HepG2 (cell line): Measurements from ENCODE around the gene DSCAM. TPM values are rescaled to one million over a fixed set of nuclear protein-coding genes. Genes with fewer than 3 reads are reported as not detected.

Experiments used
- ATAC-seq: fragments of 200-7000 bp; cut with Tn5 transposase; 3 replicates; pipeline ENCODE4 v1.9.1; 2020; ENCODE audit warnings: mild to moderate bottlenecking, moderate library complexity
- BruUV-seq: library from RNA; stranded (reverse); fragments of 400-500 nt; replicated peaks from 2 replicates; lab custom pipeline; 2021; lab: Mats Ljungman, UMichigan
- CTCF ChIA-PET: fragments of 300-600 bp; formaldehyde crosslinking; extraction: SDS; loops from one replicate; lab custom pipeline; 2021; ENCODE audit warnings: low total read pairs, inconsistent platforms, low intra/inter-chr PET ratio; lab: Yijun Ruan, JAX
- POLR2A ChIA-PET: fragments of 350-600 bp; sonication (Branson Sonifier 250); formaldehyde crosslinking; loops from one replicate; lab custom pipeline; 2020; ENCODE audit warnings: antibody characterized with exemption, inconsistent platforms; lab: Yijun Ruan, JAX
- DNase-seq: peaks from one replicate; pipeline ENCODE4 v3.0.0-alpha.2; 2015; ENCODE audit warnings: low spot score
- FAIRE-seq: peaks from 3 replicates; lab custom pipeline; 2011; peaks lifted over from hg19 to GRCh38; lab: Jason Lieb, UNC
- H2AFZ ChIP-seq: one replicate; pipeline ENCODE4 v1.6.1; 2011; ENCODE audit warnings: low read length, inconsistent platforms
- H3K27ac ChIP-seq: fragments of 300-600 bp; 3 replicates; pipeline ENCODE4 v1.8.0; 2011; ENCODE audit warnings: mixed run types, mild to moderate bottlenecking, mixed read lengths, low read length, inconsistent platforms; ENCODE audit not compliant: insufficient read depth; ENCODE audit errors: extremely low read length
- H3K27me3 ChIP-seq, 2 experiments: fragments of 200-600 bp in 1 of 2; 2 replicates in 1 of 2; 3 replicates in 1 of 2; pipeline versions ENCODE4 v1.6.0 to v1.8.0; 2011; ENCODE audit warnings: low read length in 2 of 2, mild to moderate bottlenecking in 2 of 2, moderate library complexity in 2 of 2, inconsistent platforms in 1 of 2; ENCODE audit not compliant: insufficient read depth in 2 of 2, control insufficient read depth in 1 of 2
- H3K36me3 ChIP-seq, 2 experiments: fragments of 200-600 bp in 1 of 2; replicated peaks in 1 of 2; 2 replicates in 1 of 2; 3 replicates in 1 of 2; pipeline versions ENCODE4 v1.5.1 to v1.8.0; 2011; ENCODE audit warnings: low read length in 2 of 2, inconsistent platforms in 1 of 2; ENCODE audit not compliant: insufficient read depth in 2 of 2, control insufficient read depth in 1 of 2
- H3K4me1 ChIP-seq: 2 replicates; pipeline ENCODE4 v1.5.1; 2012; ENCODE audit warnings: low read length, inconsistent platforms; ENCODE audit not compliant: insufficient read depth
- H3K4me2 ChIP-seq: 2 replicates; pipeline ENCODE4 v1.6.0; 2011; ENCODE audit warnings: low read depth, low read length, inconsistent platforms
- H3K4me3 ChIP-seq, 3 experiments: fragments of 200-600 bp in 1 of 3; sonication (generic), shearing (Covaris generic) in 1 of 3; replicated peaks in 1 of 3; 2 replicates each; pipeline ENCODE4 v1.5.1; 2011 to 2016; ENCODE audit warnings: low read length in 3 of 3, inconsistent platforms in 2 of 3, low read depth in 2 of 3, mild to moderate bottlenecking in 2 of 3, control low read depth in 1 of 3, mixed read lengths in 1 of 3; ENCODE audit not compliant: insufficient read depth in 1 of 3
- H3K79me2 ChIP-seq: one replicate; pipeline ENCODE4 v1.6.1; 2011; ENCODE audit warnings: low read length, inconsistent platforms; ENCODE audit not compliant: insufficient read depth
- H3K9ac ChIP-seq: 2 replicates; pipeline ENCODE4 v1.6.0; 2011; ENCODE audit warnings: mild to moderate bottlenecking, low read depth, low read length, inconsistent platforms; ENCODE audit not compliant: insufficient read depth
- H3K9me3 ChIP-seq: 2 replicates; pipeline ENCODE4 v1.5.1; 2012; ENCODE audit warnings: mild to moderate bottlenecking, low read length
- H4K20me1 ChIP-seq: 2 replicates; pipeline ENCODE4 v1.6.0; 2011; ENCODE audit warnings: inconsistent platforms, mild to moderate bottlenecking, low read length, moderate library complexity; ENCODE audit not compliant: insufficient read depth
- DNMT3B ChIP-seq: conservative IDR thresholded peaks from 2 replicates; pipeline ENCODE4 v1.6.1; 2016; ENCODE audit warnings: missing biosample characterization, control low read depth
- KDM5A ChIP-seq: fragments of 200-600 bp; sonication (generic); IDR thresholded peaks from 2 replicates; pipeline ENCODE4 v1.7.0; 2018; ENCODE audit warnings: antibody characterized with exemption, mild to moderate bottlenecking, low read length, borderline replicate concordance
- MIXL1 ChIP-seq: IDR thresholded peaks from 2 replicates; pipeline ENCODE4 v1.6.1; 2016
- SETDB1 ChIP-seq: sonication (generic); formaldehyde crosslinking; IDR thresholded peaks from 2 replicates; pipeline ENCODE4 v1.5.1; 2020; ENCODE audit warnings: missing genetic modification reagents, mild to moderate bottlenecking, borderline replicate concordance
- ZNF776 ChIP-seq: sonication (generic); formaldehyde crosslinking; IDR thresholded peaks from 2 replicates; pipeline ENCODE4 v1.4.0; 2020; ENCODE audit warnings: mild to moderate bottlenecking, missing genetic modification reagents
- ZSCAN12 ChIP-seq: sonication (generic); formaldehyde crosslinking; IDR thresholded peaks from 2 replicates; pipeline ENCODE4 v1.9.0; 2021; ENCODE audit warnings: mild to moderate bottlenecking, missing genetic modification reagents
- ZSCAN20 ChIP-seq: sonication (generic); formaldehyde crosslinking; IDR thresholded peaks from 2 replicates; pipeline ENCODE4 v1.4.0; 2020; ENCODE audit warnings: missing genetic modification reagents, mild to moderate bottlenecking, borderline replicate concordance
- WGBS: methylation state at CpG from one replicate; pipeline ENCODE4 v1.1.6; 2017; ENCODE audit warnings: low lambda C conversion rate; 5-methylcytosine and 5-hydroxymethylcytosine counted together
- in situ Hi-C: cut with HindIII; loops from 2 replicates; pipeline ENCODE4 v1.10.0; 2017; ENCODE audit warnings: low pct_unique_long_range_greater_than_20kb; ENCODE audit not compliant: extremely low pct_ligation_motif_present
- intact Hi-C: fragments of 100-400 bp; cut with micrococcal nuclease; formaldehyde crosslinking; loops from one replicate; pipeline ENCODE4 v1.10.0; 2022; ENCODE audit not compliant: unreplicated experiment
- polyA plus RNA-seq, 8 experiments: library from polyadenylated mRNA; depleted of rRNA in 3 of 8; stranded (reverse) in 7 of 8; unstranded in 1 of 8; fragments of >200 nt; fragmentation: Illumina TruSeq in 4 of 8; extraction: Trizol in 4 of 8; gene quantifications; 2 replicates each; pipeline versions ENCODE4 v1.2.1 to v1.2.3, GENCODE V29; 2011 to 2016; ENCODE audit warnings: low read depth in 4 of 8, missing spikeins in 1 of 8, mixed read lengths in 1 of 8; ENCODE audit not compliant: insufficient read depth in 1 of 8
- total RNA-seq, 5 experiments: library from RNA; depleted of rRNA; stranded (reverse); fragments of >200 nt; fragmentation: Illumina TruSeq; extraction: Trizol; gene quantifications; 2 replicates each; pipeline ENCODE4 v1.2.3, GENCODE V29; 2016; ENCODE audit warnings: low read depth in 1 of 5
- TF ChIP-seq, protein P1 (sequence below): sonication (generic); formaldehyde crosslinking; IDR thresholded peaks from 2 replicates; pipeline ENCODE4 v1.8.0; 2022; ENCODE audit warnings: mild to moderate bottlenecking, missing genetic modification reagents; ENCODE audit not compliant: insufficient replicate concordance
- TF ChIP-seq, protein P2 (sequence below): sonication (generic); formaldehyde crosslinking; IDR thresholded peaks from 2 replicates; pipeline ENCODE4 v1.5.0; 2020; ENCODE audit warnings: missing genetic modification reagents

DSCAM gene
- total and polyA plus RNA-seq, 2 of the 13 experiments (the other 11 are each of a cell fraction or from before 2014, with no cell fraction given) = not detected

DNA sequence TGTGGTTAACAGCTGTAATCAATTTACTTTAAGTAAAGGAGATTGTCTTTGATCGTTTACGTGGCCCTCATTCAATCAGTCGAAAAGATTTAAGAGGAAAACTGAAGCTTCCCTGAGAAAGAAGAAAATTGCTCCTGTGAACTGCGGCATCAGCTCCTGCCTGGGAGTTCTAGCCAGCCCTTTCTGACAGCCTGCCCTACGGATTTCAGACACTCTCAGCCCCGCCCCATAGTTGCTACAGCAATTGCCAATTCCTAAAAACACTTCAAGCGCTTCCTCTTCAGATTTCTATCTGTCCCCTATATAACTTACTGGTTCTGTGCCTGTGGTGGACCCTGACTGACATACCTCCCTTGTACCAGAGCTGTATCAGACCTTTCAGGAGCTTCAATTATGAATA is 277.6 kb downstream of the DSCAM start:
- POLR2A ChIA-PET = no interaction called here
- H3K79me2 ChIP-seq = no peaks in the 10 kb centered on the region
- no TSS peak for BruUV-seq

More for the DNA sequence above, 277.6 kb downstream of the DSCAM start:
- H4K20me1 ChIP-seq = no peaks in the 10 kb centered on the region
- WGBS = 17% methylated on average over 7 of the region's 7 CpGs
- H3K4me2 ChIP-seq = no peak overlapping the region
- H3K36me3 ChIP-seq = no peaks in the 10 kb centered on the region
- no peaks in the 10 kb centered on the region for H3K4me1 ChIP-seq
- in situ Hi-C loops (no loop called here), intact Hi-C loops (no loop called here)
- ATAC-seq (no peak), DNase-seq (no peak), FAIRE-seq (no peak)
- H3K9me3 ChIP-seq = peaks cover 84% of the 10 kb centered on the region
- no peak overlapping the region for H2AFZ ChIP-seq
- no peaks in the 10 kb centered on the region for H3K27me3 ChIP-seq
- no peak overlapping the region for H3K27ac ChIP-seq
- no peak overlapping the region for H3K4me3 ChIP-seq
- H3K9ac ChIP-seq = no peak overlapping the region
- TF ChIP-seq ZSCAN12 (no peak), MIXL1 (no peak), ZNF776 (CRISPR knock-in tag) (no peak), KDM5A (no peak), SETDB1 (no peak), ZSCAN20 (CRISPR knock-in tag) (no peak), DNMT3B (CRISPR knock-in tag) (no peak)
- TF ChIP-seq, protein P1, sequence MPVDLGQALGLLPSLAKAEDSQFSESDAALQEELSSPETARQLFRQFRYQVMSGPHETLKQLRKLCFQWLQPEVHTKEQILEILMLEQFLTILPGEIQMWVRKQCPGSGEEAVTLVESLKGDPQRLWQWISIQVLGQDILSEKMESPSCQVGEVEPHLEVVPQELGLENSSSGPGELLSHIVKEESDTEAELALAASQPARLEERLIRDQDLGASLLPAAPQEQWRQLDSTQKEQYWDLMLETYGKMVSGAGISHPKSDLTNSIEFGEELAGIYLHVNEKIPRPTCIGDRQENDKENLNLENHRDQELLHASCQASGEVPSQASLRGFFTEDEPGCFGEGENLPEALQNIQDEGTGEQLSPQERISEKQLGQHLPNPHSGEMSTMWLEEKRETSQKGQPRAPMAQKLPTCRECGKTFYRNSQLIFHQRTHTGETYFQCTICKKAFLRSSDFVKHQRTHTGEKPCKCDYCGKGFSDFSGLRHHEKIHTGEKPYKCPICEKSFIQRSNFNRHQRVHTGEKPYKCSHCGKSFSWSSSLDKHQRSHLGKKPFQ (CRISPR knock-in tag) = no peak
- TF ChIP-seq, protein P2, sequence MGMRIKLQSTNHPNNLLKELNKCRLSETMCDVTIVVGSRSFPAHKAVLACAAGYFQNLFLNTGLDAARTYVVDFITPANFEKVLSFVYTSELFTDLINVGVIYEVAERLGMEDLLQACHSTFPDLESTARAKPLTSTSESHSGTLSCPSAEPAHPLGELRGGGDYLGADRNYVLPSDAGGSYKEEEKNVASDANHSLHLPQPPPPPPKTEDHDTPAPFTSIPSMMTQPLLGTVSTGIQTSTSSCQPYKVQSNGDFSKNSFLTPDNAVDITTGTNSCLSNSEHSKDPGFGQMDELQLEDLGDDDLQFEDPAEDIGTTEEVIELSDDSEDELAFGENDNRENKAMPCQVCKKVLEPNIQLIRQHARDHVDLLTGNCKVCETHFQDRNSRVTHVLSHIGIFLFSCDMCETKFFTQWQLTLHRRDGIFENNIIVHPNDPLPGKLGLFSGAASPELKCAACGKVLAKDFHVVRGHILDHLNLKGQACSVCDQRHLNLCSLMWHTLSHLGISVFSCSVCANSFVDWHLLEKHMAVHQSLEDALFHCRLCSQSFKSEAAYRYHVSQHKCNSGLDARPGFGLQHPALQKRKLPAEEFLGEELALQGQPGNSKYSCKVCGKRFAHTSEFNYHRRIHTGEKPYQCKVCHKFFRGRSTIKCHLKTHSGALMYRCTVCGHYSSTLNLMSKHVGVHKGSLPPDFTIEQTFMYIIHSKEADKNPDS = no peak
- CTCF ChIA-PET = no interaction called here
